Endothelial cell (in vitro differentiated cells): ENCODE results near the gene ZNF813. TPM values are rescaled to one million over a fixed set of nuclear protein-coding genes. Genes with fewer than 3 reads are reported as not detected.
A peak's percentile ranks its signal among the peaks of the same experiment; 100 is the strongest.

ENCODE experiments used
- DNase-seq: peaks from one replicate; pipeline ENCODE4 v3.0.0; 2021; ENCODE audit warnings: low spot score
- H3K27ac Mint-ChIP-seq: one replicate; pipeline ENCODE4 v1.8.0; 2021; ENCODE audit warnings: mixed read lengths, inconsistent platforms; ENCODE audit not compliant: unreplicated experiment
- H3K27me3 Mint-ChIP-seq: one replicate; pipeline ENCODE4 v1.8.0; 2021; ENCODE audit warnings: mild to moderate bottlenecking, moderate library complexity, mixed read lengths, inconsistent platforms; ENCODE audit not compliant: unreplicated experiment
- H3K36me3 Mint-ChIP-seq: one replicate; pipeline ENCODE4 v1.8.0; 2021; ENCODE audit warnings: mild to moderate bottlenecking, low read depth, mixed read lengths, inconsistent platforms; ENCODE audit not compliant: unreplicated experiment
- H3K4me1 Mint-ChIP-seq: one replicate; pipeline ENCODE4 v1.8.0; 2021; ENCODE audit warnings: mild to moderate bottlenecking, mixed read lengths, inconsistent platforms; ENCODE audit not compliant: unreplicated experiment
- H3K4me3 Mint-ChIP-seq: one replicate; pipeline ENCODE4 v1.8.0; 2021; ENCODE audit warnings: mild to moderate bottlenecking, mixed read lengths, inconsistent platforms; ENCODE audit not compliant: unreplicated experiment
- H3K9me3 Mint-ChIP-seq: one replicate; pipeline ENCODE4 v1.8.0; 2021; ENCODE audit warnings: mixed read lengths, inconsistent platforms; ENCODE audit not compliant: unreplicated experiment
- total RNA-seq: library from RNA; stranded (reverse); fragmentation: NEBNext Ultra II Directional; extraction: Animal tissue kit (Norgen Biotek cat#: 25700); gene quantifications from one replicate; pipeline ENCODE4 v1.2.1, GENCODE V29; 2021; ENCODE audit not compliant: unreplicated experiment
- TF ChIP-seq, protein P1 (sequence below): fragments of 200-600 bp; sonication (generic); IDR thresholded peaks from one replicate; pipeline ENCODE4 v1.5.0; 2021; ENCODE audit warnings: antibody characterized with exemption; ENCODE audit not compliant: unreplicated experiment

ZNF813 gene
- total RNA-seq, 1 donor from 2014 or later = 29.9 TPM

GRCh38 chr19:53520547-53521372 is 53.2 kb downstream of the ZNF813 start:
- Mint-ChIP-seq H3K9me3 (no peaks in the 10 kb centered on the region), H3K36me3 (peaks cover 28% of the 10 kb centered on the region), H3K27me3 (peaks cover 6% of the 10 kb centered on the region), H3K4me1 (peaks cover 11% of the 10 kb centered on the region), H3K27ac (peak overlapping the region; percentile 76), H3K4me3 (peak overlapping the region; percentile 98)
- TF ChIP-seq, protein P1, sequence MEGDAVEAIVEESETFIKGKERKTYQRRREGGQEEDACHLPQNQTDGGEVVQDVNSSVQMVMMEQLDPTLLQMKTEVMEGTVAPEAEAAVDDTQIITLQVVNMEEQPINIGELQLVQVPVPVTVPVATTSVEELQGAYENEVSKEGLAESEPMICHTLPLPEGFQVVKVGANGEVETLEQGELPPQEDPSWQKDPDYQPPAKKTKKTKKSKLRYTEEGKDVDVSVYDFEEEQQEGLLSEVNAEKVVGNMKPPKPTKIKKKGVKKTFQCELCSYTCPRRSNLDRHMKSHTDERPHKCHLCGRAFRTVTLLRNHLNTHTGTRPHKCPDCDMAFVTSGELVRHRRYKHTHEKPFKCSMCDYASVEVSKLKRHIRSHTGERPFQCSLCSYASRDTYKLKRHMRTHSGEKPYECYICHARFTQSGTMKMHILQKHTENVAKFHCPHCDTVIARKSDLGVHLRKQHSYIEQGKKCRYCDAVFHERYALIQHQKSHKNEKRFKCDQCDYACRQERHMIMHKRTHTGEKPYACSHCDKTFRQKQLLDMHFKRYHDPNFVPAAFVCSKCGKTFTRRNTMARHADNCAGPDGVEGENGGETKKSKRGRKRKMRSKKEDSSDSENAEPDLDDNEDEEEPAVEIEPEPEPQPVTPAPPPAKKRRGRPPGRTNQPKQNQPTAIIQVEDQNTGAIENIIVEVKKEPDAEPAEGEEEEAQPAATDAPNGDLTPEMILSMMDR = no peak
- peak; percentile 87 for DNase-seq

GRCh38 chr19:53521373-53522202 is 54.1 kb downstream of the ZNF813 start:
- H3K27ac Mint-ChIP-seq = peak overlapping the region; percentile 16

GRCh38 chr19:53525922-53526321 is 58.4 kb downstream of the ZNF813 start:
- H3K9me3 Mint-ChIP-seq = no peaks in the 10 kb centered on the region
- H3K27me3 Mint-ChIP-seq = peaks cover 2% of the 10 kb centered on the region
- H3K27ac Mint-ChIP-seq = no peak overlapping the region
- no peak overlapping the region for H3K4me3 Mint-ChIP-seq
- DNase-seq = no peak
- TF ChIP-seq, protein P1 = no peak
- H3K36me3 Mint-ChIP-seq = peaks cover 13% of the 10 kb centered on the region
- peaks cover 10% of the 10 kb centered on the region for H3K4me1 Mint-ChIP-seq

More at GRCh38 chr19:53521373-53522202, 54.1 kb downstream of the ZNF813 start:
- peaks cover 11% of the 10 kb centered on the region for H3K4me1 Mint-ChIP-seq
- no peak for DNase-seq
- no peaks in the 10 kb centered on the region for H3K9me3 Mint-ChIP-seq
- H3K4me3 Mint-ChIP-seq = peak overlapping the region; percentile 98
- H3K36me3 Mint-ChIP-seq = peaks cover 31% of the 10 kb centered on the region
- TF ChIP-seq, protein P1 = no peak
- peaks cover 6% of the 10 kb centered on the region for H3K27me3 Mint-ChIP-seq

DNA sequence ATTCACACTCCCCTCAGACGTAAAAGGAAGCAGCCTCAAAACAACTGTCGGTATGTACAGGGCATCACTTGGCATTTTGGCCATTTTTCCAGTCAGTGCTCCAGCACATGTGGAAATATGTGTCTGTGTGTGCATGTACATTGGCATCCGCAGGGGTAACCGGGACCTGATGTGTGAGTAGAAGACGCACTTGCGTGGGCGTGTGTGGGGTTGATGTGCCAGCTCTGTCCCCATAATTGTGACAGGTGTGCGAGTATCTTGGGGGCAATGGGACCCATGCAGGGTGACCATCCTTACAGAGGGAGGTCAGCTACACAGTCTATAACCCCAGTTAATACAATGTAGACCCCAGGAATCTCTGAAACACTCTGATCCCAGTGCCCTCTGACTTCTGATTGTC is 63.1 kb downstream of the ZNF813 start:
- Mint-ChIP-seq H3K36me3 (peaks cover 9% of the 10 kb centered on the region), H3K4me1 (no peaks in the 10 kb centered on the region), H3K27ac (no peak overlapping the region), H3K9me3 (no peaks in the 10 kb centered on the region), H3K27me3 (no peaks in the 10 kb centered on the region), H3K4me3 (no peak overlapping the region)
- TF ChIP-seq, protein P1 = no peak
- no peak for DNase-seq
